Measurements from ENCODE around the gene KRT6A.

- TF ChIP-seq CTCF (IDR thresholded peaks at IDR 0.05 in 2 of 3, conservative IDR thresholded peaks at IDR 0.05 in 1 of 3; ENCODE audit: control insufficient read depth in 2 of 3, extremely low read depth in 1 of 3, insufficient read depth in 1 of 3, low read depth in 3 of 3, low read length in 3 of 3) (no peak), EP300 (IDR thresholded peaks at IDR 0.05; ENCODE audit: borderline replicate concordance in 1 of 2, control insufficient read depth in 1 of 2, low read depth in 2 of 2, low read length in 2 of 2) (no peak), EZH2 (IDR thresholded peaks at IDR 0.05; ENCODE audit: borderline replicate concordance, control insufficient read depth, low read depth, low read length) (no peak), KDM1A (IDR thresholded peaks at IDR 0.05; ENCODE audit: borderline replicate concordance) (no peak)
These were observed 41.0 kb downstream of the KRT6A start, which contains the start of gene KRT6B for GRCh38 chr12:52452101-52452500.

Measured in GM12878 (cell line).